ENCODE measurements around the gene LAMA2.

LAMA2 gene

GRCh38 chr6:129279343-129280292, 396.7 kb downstream of the LAMA2 start:
- H3K4me1 ChIP-seq (ENCODE audit: insufficient read depth, insufficient read length) = no peaks in the 10 kb centered on the region
- no peak for DNase-seq (ENCODE audit: low read depth, low spot score)
- H3K36me3 ChIP-seq (ENCODE audit: insufficient read depth, insufficient read length, low read length) = no peaks in the 10 kb centered on the region
- H3K27me3 ChIP-seq (ENCODE audit: insufficient read depth, insufficient read length) = no peaks in the 10 kb centered on the region
- H3K4me3 ChIP-seq (ENCODE audit: insufficient read length, low read depth) = no peak overlapping the region
- TF ChIP-seq YY1 (IDR thresholded peaks at IDR 0.05; ENCODE audit: insufficient read depth, insufficient read length) (no peak), ZNF274 (IDR thresholded peaks at IDR 0.05; ENCODE audit: low read depth, low read length) (no peak), SUZ12 (IDR thresholded peaks at IDR 0.05; ENCODE audit: extremely low read depth, insufficient read depth, insufficient read length) (no peak)
- no peak overlapping the region for H3K9ac ChIP-seq (ENCODE audit: insufficient read length, low read depth)
- no peaks in the 10 kb centered on the region for H3K9me3 ChIP-seq (ENCODE audit: insufficient read depth, low read length)

DNA sequence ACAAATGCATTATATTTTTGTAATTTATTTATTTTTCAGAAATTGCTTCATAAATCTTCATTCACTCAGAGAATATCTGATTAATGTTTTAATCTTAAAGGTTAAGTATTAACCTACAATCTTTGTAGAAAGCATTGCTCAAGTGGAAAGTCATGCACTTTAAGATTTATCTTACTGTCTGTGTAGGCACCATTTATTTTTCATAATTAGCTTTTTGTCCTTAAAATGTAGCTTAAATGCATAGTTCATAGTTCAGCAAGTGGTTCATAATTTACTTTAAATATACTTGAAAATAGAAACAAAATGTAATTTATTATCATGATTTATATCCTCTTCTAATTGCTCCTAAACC, 397.3 kb downstream of the LAMA2 start:
- no peaks in the 10 kb centered on the region for H3K9me3 ChIP-seq (ENCODE audit: insufficient read depth, low read length)
- H3K4me1 ChIP-seq (ENCODE audit: insufficient read depth, insufficient read length) = no peaks in the 10 kb centered on the region
- H3K9ac ChIP-seq (ENCODE audit: insufficient read length, low read depth) = no peak overlapping the region
- H3K27me3 ChIP-seq (ENCODE audit: insufficient read depth, insufficient read length) = no peaks in the 10 kb centered on the region
- no peak for TF ChIP-seq ZNF274 (IDR thresholded peaks at IDR 0.05; ENCODE audit: low read depth, low read length)
- no peak for TF ChIP-seq SUZ12 (IDR thresholded peaks at IDR 0.05; ENCODE audit: extremely low read depth, insufficient read depth, insufficient read length)
- TF ChIP-seq YY1 (IDR thresholded peaks at IDR 0.05; ENCODE audit: insufficient read depth, insufficient read length) = no peak
- H3K36me3 ChIP-seq (ENCODE audit: insufficient read depth, insufficient read length, low read length) = no peaks in the 10 kb centered on the region
- no peak overlapping the region for H3K4me3 ChIP-seq (ENCODE audit: insufficient read length, low read depth)
- DNase-seq (ENCODE audit: low read depth, low spot score) = no peak

DNA sequence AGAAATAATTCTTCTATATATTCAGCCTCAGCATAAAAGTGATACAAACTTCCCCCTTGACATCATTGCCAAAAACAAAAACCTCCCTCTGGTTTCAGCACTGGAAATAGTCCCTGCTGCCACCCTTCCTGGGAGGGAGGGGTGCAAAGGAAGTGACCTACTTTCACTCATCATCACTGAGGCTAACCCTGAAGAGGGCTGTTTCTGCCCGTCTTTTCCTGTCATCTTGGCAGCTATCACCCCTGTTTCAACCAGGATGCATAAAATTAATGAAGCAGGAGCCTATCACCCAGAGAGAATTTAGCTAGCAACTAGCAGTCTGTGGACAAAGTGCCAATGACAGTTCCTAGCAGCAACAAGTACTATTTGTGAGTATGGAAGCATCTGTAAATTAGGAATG, 397.8 kb downstream of the LAMA2 start:
- no peak overlapping the region for H3K9ac ChIP-seq (ENCODE audit: insufficient read length, low read depth)
- DNase-seq (ENCODE audit: low read depth, low spot score) = no peak
- no peaks in the 10 kb centered on the region for H3K4me1 ChIP-seq (ENCODE audit: insufficient read depth, insufficient read length)
- H3K27me3 ChIP-seq (ENCODE audit: insufficient read depth, insufficient read length) = no peaks in the 10 kb centered on the region
- TF ChIP-seq SUZ12 (IDR thresholded peaks at IDR 0.05; ENCODE audit: extremely low read depth, insufficient read depth, insufficient read length) (no peak), YY1 (IDR thresholded peaks at IDR 0.05; ENCODE audit: insufficient read depth, insufficient read length) (no peak), ZNF274 (IDR thresholded peaks at IDR 0.05; ENCODE audit: low read depth, low read length) (no peak)
- no peaks in the 10 kb centered on the region for H3K9me3 ChIP-seq (ENCODE audit: insufficient read depth, low read length)
- no peak overlapping the region for H3K4me3 ChIP-seq (ENCODE audit: insufficient read length, low read depth)
- H3K36me3 ChIP-seq (ENCODE audit: insufficient read depth, insufficient read length, low read length) = no peaks in the 10 kb centered on the region

GRCh38 chr6:129281168-129281796, 398.3 kb downstream of the LAMA2 start:
- H3K9ac ChIP-seq (ENCODE audit: insufficient read length, low read depth) = no peak overlapping the region
- TF ChIP-seq YY1 (IDR thresholded peaks at IDR 0.05; ENCODE audit: insufficient read depth, insufficient read length) (no peak), SUZ12 (IDR thresholded peaks at IDR 0.05; ENCODE audit: extremely low read depth, insufficient read depth, insufficient read length) (no peak), ZNF274 (IDR thresholded peaks at IDR 0.05; ENCODE audit: low read depth, low read length) (no peak)
- no peaks in the 10 kb centered on the region for H3K27me3 ChIP-seq (ENCODE audit: insufficient read depth, insufficient read length)
- H3K9me3 ChIP-seq (ENCODE audit: insufficient read depth, low read length) = no peaks in the 10 kb centered on the region
- DNase-seq (ENCODE audit: low read depth, low spot score) = no peak
- H3K4me1 ChIP-seq (ENCODE audit: insufficient read depth, insufficient read length) = no peaks in the 10 kb centered on the region
- no peaks in the 10 kb centered on the region for H3K36me3 ChIP-seq (ENCODE audit: insufficient read depth, insufficient read length, low read length)
- no peak overlapping the region for H3K4me3 ChIP-seq (ENCODE audit: insufficient read length, low read depth)

GRCh38 chr6:129282019-129282418, 399.1 kb downstream of the LAMA2 start:
- no peaks in the 10 kb centered on the region for H3K4me1 ChIP-seq (ENCODE audit: insufficient read depth, insufficient read length)
- no peak overlapping the region for H3K4me3 ChIP-seq (ENCODE audit: insufficient read length, low read depth)
- TF ChIP-seq SUZ12 (IDR thresholded peaks at IDR 0.05; ENCODE audit: extremely low read depth, insufficient read depth, insufficient read length) (no peak), YY1 (IDR thresholded peaks at IDR 0.05; ENCODE audit: insufficient read depth, insufficient read length) (no peak), ZNF274 (IDR thresholded peaks at IDR 0.05; ENCODE audit: low read depth, low read length) (no peak)
- no peaks in the 10 kb centered on the region for H3K36me3 ChIP-seq (ENCODE audit: insufficient read depth, insufficient read length, low read length)
- H3K9ac ChIP-seq (ENCODE audit: insufficient read length, low read depth) = no peak overlapping the region
- H3K9me3 ChIP-seq (ENCODE audit: insufficient read depth, low read length) = no peaks in the 10 kb centered on the region
- no peak for DNase-seq (ENCODE audit: low read depth, low spot score)
- H3K27me3 ChIP-seq (ENCODE audit: insufficient read depth, insufficient read length) = no peaks in the 10 kb centered on the region

- Histone ChIP-seq H3K9ac (ENCODE audit: insufficient read length, low read depth) (no peak overlapping the region), H3K9me3 (ENCODE audit: insufficient read depth, low read length) (no peaks in the 10 kb centered on the region), H3K4me3 (ENCODE audit: insufficient read length, low read depth) (no peak overlapping the region), H3K36me3 (ENCODE audit: insufficient read depth, insufficient read length, low read length) (no peaks in the 10 kb centered on the region), H3K4me1 (ENCODE audit: insufficient read depth, insufficient read length) (no peaks in the 10 kb centered on the region), H3K27me3 (ENCODE audit: insufficient read depth, insufficient read length) (no peaks in the 10 kb centered on the region)
- no peak for TF ChIP-seq ZNF274 (IDR thresholded peaks at IDR 0.05; ENCODE audit: low read depth, low read length)
- no peak for TF ChIP-seq YY1 (IDR thresholded peaks at IDR 0.05; ENCODE audit: insufficient read depth, insufficient read length)
- no peak for TF ChIP-seq SUZ12 (IDR thresholded peaks at IDR 0.05; ENCODE audit: extremely low read depth, insufficient read depth, insufficient read length)
- no peak for DNase-seq (ENCODE audit: low read depth, low spot score)
Observed at GRCh38 chr6:129284225-129284624, 401.3 kb downstream of the LAMA2 start.

Measured in NT2/D1 (cell line).